HCT116 (cell line): ENCODE results near the gene GHDC.

Source experiments
- CBX3 ChIP-seq: IDR thresholded peaks from 2 replicates; pipeline ENCODE4 v1.6.1; 2012; ENCODE audit warnings: low read depth
- CEBPB ChIP-seq: IDR thresholded peaks from 2 replicates; pipeline ENCODE4 v1.6.1; 2012; ENCODE audit warnings: low read depth
- EGR1 ChIP-seq: IDR thresholded peaks from 2 replicates; pipeline ENCODE4 v1.6.1; 2012; ENCODE audit warnings: low read depth
- EZH2 ChIP-seq: fragments of 200-600 bp; sonication (generic); IDR thresholded peaks from 2 replicates; pipeline ENCODE4 v1.6.1; 2017; ENCODE audit warnings: antibody characterized with exemption, mixed run types
- POLR2A ChIP-seq: IDR thresholded peaks from 2 replicates; pipeline ENCODE4 v1.7.0; 2011; ENCODE audit warnings: borderline replicate concordance; ENCODE audit not compliant: insufficient read depth, insufficient read length; ENCODE audit errors: extremely low read depth
- POLR2AphosphoS5 ChIP-seq: IDR thresholded peaks from 2 replicates; pipeline ENCODE4 v1.6.1; 2011; ENCODE audit warnings: mild to moderate bottlenecking, low read depth, low read length, moderate library complexity
- RAD21 ChIP-seq: IDR thresholded peaks from 2 replicates; pipeline ENCODE4 v1.6.1; 2012; ENCODE audit warnings: low read depth, mild to moderate bottlenecking
- ZFX ChIP-seq: fragments of 450-650 bp; IDR thresholded peaks from 2 replicates; pipeline ENCODE4 v1.6.1; 2017
- TF ChIP-seq, protein P1 (sequence below), 3 experiments: fragments of 200-600 bp in 1 of 3; sonication (generic) in 1 of 3; IDR thresholded peaks in 2 of 3; conservative IDR thresholded peaks in 1 of 3; 2 replicates each; pipeline ENCODE4 v1.5.1; 2012 to 2017; ENCODE audit warnings: low read depth in 2 of 3, low read length in 2 of 3, antibody characterized with exemption in 1 of 3, borderline replicate concordance in 1 of 3, control low read depth in 1 of 3, mild to moderate bottlenecking in 1 of 3, mixed read lengths in 1 of 3, mixed run types in 1 of 3, moderate library complexity in 1 of 3; ENCODE audit not compliant: insufficient read depth in 1 of 3
- TF ChIP-seq, protein P2 (sequence below): IDR thresholded peaks from 2 replicates; pipeline ENCODE4 v1.6.1; 2012; ENCODE audit warnings: low read depth
- TF ChIP-seq, protein P3 (sequence below): IDR thresholded peaks from 2 replicates; pipeline ENCODE4 v1.6.1; 2012

DNA sequence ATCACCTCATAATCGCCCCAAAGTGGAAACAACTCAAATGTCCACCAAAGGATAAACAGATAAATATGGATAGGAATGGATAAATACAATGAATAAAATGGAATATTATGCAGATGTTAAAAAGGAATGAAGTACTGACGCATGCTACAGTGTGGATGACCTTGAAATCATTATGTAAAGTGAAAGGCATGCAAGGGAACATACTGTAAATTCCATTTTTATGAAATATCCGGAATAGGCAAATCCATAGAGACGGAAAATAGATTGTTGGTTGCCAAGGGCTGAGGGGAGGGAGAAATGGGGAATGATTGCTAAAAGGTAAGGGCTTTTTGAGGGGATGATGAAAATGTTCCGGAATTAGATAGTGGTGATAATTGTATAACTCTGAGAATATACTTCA is 45.9 kb upstream of the GHDC start:
- TF ChIP-seq EZH2 (no peak), EGR1 (no peak), CEBPB (no peak), POLR2A (no peak), POLR2AphosphoS5 (no peak), CBX3 (no peak), RAD21 (no peak), ZFX (no peak)
- TF ChIP-seq, protein P1, sequence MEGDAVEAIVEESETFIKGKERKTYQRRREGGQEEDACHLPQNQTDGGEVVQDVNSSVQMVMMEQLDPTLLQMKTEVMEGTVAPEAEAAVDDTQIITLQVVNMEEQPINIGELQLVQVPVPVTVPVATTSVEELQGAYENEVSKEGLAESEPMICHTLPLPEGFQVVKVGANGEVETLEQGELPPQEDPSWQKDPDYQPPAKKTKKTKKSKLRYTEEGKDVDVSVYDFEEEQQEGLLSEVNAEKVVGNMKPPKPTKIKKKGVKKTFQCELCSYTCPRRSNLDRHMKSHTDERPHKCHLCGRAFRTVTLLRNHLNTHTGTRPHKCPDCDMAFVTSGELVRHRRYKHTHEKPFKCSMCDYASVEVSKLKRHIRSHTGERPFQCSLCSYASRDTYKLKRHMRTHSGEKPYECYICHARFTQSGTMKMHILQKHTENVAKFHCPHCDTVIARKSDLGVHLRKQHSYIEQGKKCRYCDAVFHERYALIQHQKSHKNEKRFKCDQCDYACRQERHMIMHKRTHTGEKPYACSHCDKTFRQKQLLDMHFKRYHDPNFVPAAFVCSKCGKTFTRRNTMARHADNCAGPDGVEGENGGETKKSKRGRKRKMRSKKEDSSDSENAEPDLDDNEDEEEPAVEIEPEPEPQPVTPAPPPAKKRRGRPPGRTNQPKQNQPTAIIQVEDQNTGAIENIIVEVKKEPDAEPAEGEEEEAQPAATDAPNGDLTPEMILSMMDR (IDR thresholded peaks at IDR 0.05 in 2 of 3, conservative IDR thresholded peaks at IDR 0.05 in 1 of 3; ENCODE audit: borderline replicate concordance in 1 of 3, insufficient read depth in 1 of 3, low read depth in 2 of 3, low read length in 2 of 3), result no peak
- TF ChIP-seq, protein P2, sequence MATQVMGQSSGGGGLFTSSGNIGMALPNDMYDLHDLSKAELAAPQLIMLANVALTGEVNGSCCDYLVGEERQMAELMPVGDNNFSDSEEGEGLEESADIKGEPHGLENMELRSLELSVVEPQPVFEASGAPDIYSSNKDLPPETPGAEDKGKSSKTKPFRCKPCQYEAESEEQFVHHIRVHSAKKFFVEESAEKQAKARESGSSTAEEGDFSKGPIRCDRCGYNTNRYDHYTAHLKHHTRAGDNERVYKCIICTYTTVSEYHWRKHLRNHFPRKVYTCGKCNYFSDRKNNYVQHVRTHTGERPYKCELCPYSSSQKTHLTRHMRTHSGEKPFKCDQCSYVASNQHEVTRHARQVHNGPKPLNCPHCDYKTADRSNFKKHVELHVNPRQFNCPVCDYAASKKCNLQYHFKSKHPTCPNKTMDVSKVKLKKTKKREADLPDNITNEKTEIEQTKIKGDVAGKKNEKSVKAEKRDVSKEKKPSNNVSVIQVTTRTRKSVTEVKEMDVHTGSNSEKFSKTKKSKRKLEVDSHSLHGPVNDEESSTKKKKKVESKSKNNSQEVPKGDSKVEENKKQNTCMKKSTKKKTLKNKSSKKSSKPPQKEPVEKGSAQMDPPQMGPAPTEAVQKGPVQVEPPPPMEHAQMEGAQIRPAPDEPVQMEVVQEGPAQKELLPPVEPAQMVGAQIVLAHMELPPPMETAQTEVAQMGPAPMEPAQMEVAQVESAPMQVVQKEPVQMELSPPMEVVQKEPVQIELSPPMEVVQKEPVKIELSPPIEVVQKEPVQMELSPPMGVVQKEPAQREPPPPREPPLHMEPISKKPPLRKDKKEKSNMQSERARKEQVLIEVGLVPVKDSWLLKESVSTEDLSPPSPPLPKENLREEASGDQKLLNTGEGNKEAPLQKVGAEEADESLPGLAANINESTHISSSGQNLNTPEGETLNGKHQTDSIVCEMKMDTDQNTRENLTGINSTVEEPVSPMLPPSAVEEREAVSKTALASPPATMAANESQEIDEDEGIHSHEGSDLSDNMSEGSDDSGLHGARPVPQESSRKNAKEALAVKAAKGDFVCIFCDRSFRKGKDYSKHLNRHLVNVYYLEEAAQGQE, result no peak
- TF ChIP-seq, protein P3, sequence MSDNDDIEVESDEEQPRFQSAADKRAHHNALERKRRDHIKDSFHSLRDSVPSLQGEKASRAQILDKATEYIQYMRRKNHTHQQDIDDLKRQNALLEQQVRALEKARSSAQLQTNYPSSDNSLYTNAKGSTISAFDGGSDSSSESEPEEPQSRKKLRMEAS, result no peak
